OCI-LY7 (cell line): Measurements from ENCODE around the gene SMIM26. TPM values are rescaled to one million over a fixed set of nuclear protein-coding genes. Genes with fewer than 3 reads are reported as not detected.

Experiments used
- BruUV-seq: library from RNA; stranded (reverse); fragments of 400-500 nt; replicated peaks from 2 replicates; lab custom pipeline; 2021; lab: Mats Ljungman, UMichigan
- CTCF ChIA-PET: fragments of 300-600 bp; sonication (Branson Sonifier 250); formaldehyde crosslinking; loops from one replicate; lab custom pipeline; 2022; ENCODE audit warnings: antibody characterized with exemption; ENCODE audit not compliant: unreplicated experiment; lab: Charles Lee
- POLR2A ChIA-PET: fragments of 300-600 bp; sonication (Branson Sonifier 250); formaldehyde crosslinking; loops from one replicate; lab custom pipeline; 2022; ENCODE audit warnings: antibody characterized with exemption; lab: Charles Lee
- DNase-seq: peaks from one replicate; pipeline ENCODE4 v3.0.0-alpha.2; 2015; ENCODE audit warnings: low spot score
- H2AFZ ChIP-seq: fragments of 200-600 bp; sonication (generic), shearing (Covaris generic); 2 replicates; pipeline ENCODE4 v1.6.1; 2014; ENCODE audit warnings: mild to moderate bottlenecking, antibody characterized with exemption, low read length, moderate library complexity
- H3K27ac ChIP-seq: fragments of 200-600 bp; sonication (generic); 2 replicates; pipeline ENCODE4 v1.5.1; 2014; ENCODE audit warnings: mixed run types, low read depth, mild to moderate bottlenecking, moderate library complexity, low read length, inconsistent platforms; ENCODE audit not compliant: poor library complexity, severe bottlenecking
- H3K36me3 ChIP-seq: fragments of 200-600 bp; sonication (generic); 2 replicates; pipeline ENCODE4 v1.6.1; 2014; ENCODE audit warnings: mild to moderate bottlenecking, antibody characterized with exemption, low read length, moderate library complexity, mixed read lengths; ENCODE audit not compliant: insufficient read depth
- H3K4me1 ChIP-seq: fragments of 200-600 bp; sonication (generic); 2 replicates; pipeline ENCODE4 v1.5.1; 2014; ENCODE audit warnings: mild to moderate bottlenecking, low read length; ENCODE audit not compliant: insufficient read depth, poor library complexity, severe bottlenecking
- H3K4me2 ChIP-seq: fragments of 200-600 bp; sonication (generic); 2 replicates; pipeline ENCODE4 v1.6.1; 2014; ENCODE audit warnings: mild to moderate bottlenecking, low read length
- H3K4me3 ChIP-seq: fragments of 200-600 bp; sonication (generic); 2 replicates; pipeline ENCODE4 v1.5.1; 2014; ENCODE audit warnings: mild to moderate bottlenecking, low read depth, low read length; ENCODE audit not compliant: poor library complexity, severe bottlenecking
- H3K79me2 ChIP-seq: fragments of 200-600 bp; sonication (generic); 2 replicates; pipeline ENCODE4 v1.6.1; 2016; ENCODE audit warnings: low read depth, mild to moderate bottlenecking, low read length, moderate library complexity, mixed read lengths; ENCODE audit not compliant: insufficient read depth
- H3K9me2 ChIP-seq: fragments of 200-600 bp; sonication (generic); 2 replicates; pipeline ENCODE4 v1.6.1; 2016; ENCODE audit warnings: mild to moderate bottlenecking, low read length, mixed read lengths; ENCODE audit not compliant: insufficient read depth
- H3K9me3 ChIP-seq: fragments of 200-600 bp; sonication (generic); 2 replicates; pipeline ENCODE4 v1.6.1; 2014; ENCODE audit warnings: mild to moderate bottlenecking, mixed run types, low read length, mixed read lengths
- H4K20me1 ChIP-seq: fragments of 200-600 bp; sonication (generic); 2 replicates; pipeline ENCODE4 v1.6.1; 2014; ENCODE audit warnings: mild to moderate bottlenecking, antibody characterized with exemption, low read length, moderate library complexity, mixed read lengths; ENCODE audit not compliant: insufficient read depth
- EZH2phosphoT487 ChIP-seq: fragments of 200-600 bp; sonication (generic); IDR thresholded peaks from 2 replicates; pipeline ENCODE4 v1.6.1; 2018; ENCODE audit warnings: low read depth, borderline replicate concordance, mild to moderate bottlenecking, mixed run types, antibody characterized with exemption, low read length, moderate library complexity, mixed read lengths
- intact Hi-C: fragments of 100-400 bp; cut with micrococcal nuclease; formaldehyde crosslinking; loops from one replicate; pipeline ENCODE4 v1.10.0; 2022; ENCODE audit not compliant: unreplicated experiment
- small RNA-seq: library from RNA; depleted of rRNA; stranded (forward); fragments of <200 nt; gene quantifications from one replicate; pipeline ENCODE3, GENCODE V24; 2014
- total RNA-seq, 2 experiments: library from RNA; depleted of rRNA in 1 of 2; stranded (reverse); fragments of >200 nt in 1 of 2; shearing (Covaris generic) in 1 of 2; gene quantifications; 2 replicates each; pipeline ENCODE4 v1.2.3, GENCODE V29; 2014 to 2022
- TF ChIP-seq, protein P1 (sequence below): fragments of 200-600 bp; sonication (generic); conservative IDR thresholded peaks from 2 replicates; pipeline ENCODE4 v1.5.1; 2014; ENCODE audit warnings: mild to moderate bottlenecking, antibody characterized with exemption, low read length, moderate library complexity, mixed read lengths

Gene SMIM26
- total RNA-seq, 2 experiments from 2014 or later, result 71.2 to 161 TPM

DNA sequence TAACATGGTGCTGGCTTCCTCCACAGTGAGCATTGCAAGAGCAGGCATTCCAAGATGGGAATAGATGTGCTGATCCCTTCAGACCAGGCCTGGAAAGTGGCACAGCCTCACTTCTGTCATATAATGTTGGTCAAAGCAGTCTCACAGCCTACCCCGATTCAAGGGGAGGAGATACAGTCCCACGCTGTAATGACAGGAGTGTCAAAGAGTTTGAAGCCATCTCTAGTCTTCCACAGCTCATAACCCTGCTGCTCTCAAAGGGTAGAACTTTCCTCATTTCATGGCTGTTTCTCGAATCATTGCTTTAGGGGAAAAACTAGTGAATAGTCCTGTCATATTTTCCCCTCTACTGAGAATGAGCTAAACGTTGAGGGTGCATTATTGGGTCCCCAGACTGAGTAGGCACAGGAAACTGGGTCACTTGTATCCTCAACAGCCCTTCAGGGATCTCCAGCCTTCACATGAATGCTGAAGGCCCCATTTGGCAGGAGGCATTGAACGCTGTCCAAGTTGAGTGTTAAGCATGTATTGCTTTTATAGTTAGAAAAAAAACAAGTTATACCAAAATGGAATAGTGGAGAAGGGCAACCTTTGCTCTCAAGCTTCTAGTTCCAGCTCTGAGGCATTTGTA, 47.9 kb downstream of the SMIM26 start:
- Histone ChIP-seq H3K4me2 (no peak overlapping the region), H3K27ac (no peak overlapping the region), H3K9me2 (no peaks in the 10 kb centered on the region), H3K9me3 (no peaks in the 10 kb centered on the region), H3K79me2 (no peaks in the 10 kb centered on the region), H3K36me3 (no peaks in the 10 kb centered on the region), H3K4me3 (no peak overlapping the region), H2AFZ (no peak overlapping the region), H4K20me1 (no peaks in the 10 kb centered on the region), H3K4me1 (no peaks in the 10 kb centered on the region)
- DNase-seq, result no peak
- ChIA-PET POLR2A (interaction anchor here (0.5 kb wide), 1 partner anchor 511 kb away, joined by 3 read pairs; no protein-coding TSS in a partner anchor), CTCF (no interaction called here)
- BruUV-seq, result no TSS peak
- TF ChIP-seq, protein P1, sequence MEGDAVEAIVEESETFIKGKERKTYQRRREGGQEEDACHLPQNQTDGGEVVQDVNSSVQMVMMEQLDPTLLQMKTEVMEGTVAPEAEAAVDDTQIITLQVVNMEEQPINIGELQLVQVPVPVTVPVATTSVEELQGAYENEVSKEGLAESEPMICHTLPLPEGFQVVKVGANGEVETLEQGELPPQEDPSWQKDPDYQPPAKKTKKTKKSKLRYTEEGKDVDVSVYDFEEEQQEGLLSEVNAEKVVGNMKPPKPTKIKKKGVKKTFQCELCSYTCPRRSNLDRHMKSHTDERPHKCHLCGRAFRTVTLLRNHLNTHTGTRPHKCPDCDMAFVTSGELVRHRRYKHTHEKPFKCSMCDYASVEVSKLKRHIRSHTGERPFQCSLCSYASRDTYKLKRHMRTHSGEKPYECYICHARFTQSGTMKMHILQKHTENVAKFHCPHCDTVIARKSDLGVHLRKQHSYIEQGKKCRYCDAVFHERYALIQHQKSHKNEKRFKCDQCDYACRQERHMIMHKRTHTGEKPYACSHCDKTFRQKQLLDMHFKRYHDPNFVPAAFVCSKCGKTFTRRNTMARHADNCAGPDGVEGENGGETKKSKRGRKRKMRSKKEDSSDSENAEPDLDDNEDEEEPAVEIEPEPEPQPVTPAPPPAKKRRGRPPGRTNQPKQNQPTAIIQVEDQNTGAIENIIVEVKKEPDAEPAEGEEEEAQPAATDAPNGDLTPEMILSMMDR, result no peak
- TF ChIP-seq EZH2phosphoT487, result no peak
- intact Hi-C loops, result no loop called here

Small RNAs within 50 kb of the gene (small RNA-seq; reads per million reads assigned to genes)
- gene RN7SL638P (not detected), gene RNU6ATAC34P (not detected)

Other genes starting within 250 kb of the SMIM26 start
- 7.9 and 9.1 TPM in 2 replicates for gene DZANK1, start 100.4 kb upstream of the SMIM26 start, total RNA-seq (2014; rRNA removed; shearing (Covaris generic))
- gene DZANK1, start 100.4 kb upstream of the SMIM26 start, total RNA-seq (2022), result 18.0 and 18.6 TPM in 2 replicates
- 12.0 and 14.9 TPM in 2 replicates for gene POLR3F, start 100.0 kb upstream of the SMIM26 start, total RNA-seq (2014; rRNA removed; shearing (Covaris generic))
- gene POLR3F, start 100.0 kb upstream of the SMIM26 start, total RNA-seq (2022), result 10.9 and 12.3 TPM in 2 replicates
- gene RBBP9, start 70.2 kb upstream of the SMIM26 start, total RNA-seq (2014; rRNA removed; shearing (Covaris generic)), result 8.1 and 8.7 TPM in 2 replicates
- gene RBBP9, start 70.2 kb upstream of the SMIM26 start, total RNA-seq (2022), result 11.7 and 13.6 TPM in 2 replicates
- gene SEC23B, start 59.5 kb upstream of the SMIM26 start, total RNA-seq (2014; rRNA removed; shearing (Covaris generic)), result 40.3 and 42.6 TPM in 2 replicates
- gene SEC23B, start 59.5 kb upstream of the SMIM26 start, total RNA-seq (2022), result 51.6 and 52.6 TPM in 2 replicates
- gene DTD1, start 20.6 kb downstream of the SMIM26 start, total RNA-seq (2014; rRNA removed; shearing (Covaris generic)), result 27.6 and 35.3 TPM in 2 replicates
- 43.0 and 47.8 TPM in 2 replicates for gene DTD1, start 20.6 kb downstream of the SMIM26 start, total RNA-seq (2022)
- not detected in 2 replicates for gene SCP2D1, start 246.4 kb downstream of the SMIM26 start, total RNA-seq (2014; rRNA removed; shearing (Covaris generic))
- not detected in 2 replicates for gene SCP2D1, start 246.4 kb downstream of the SMIM26 start, total RNA-seq (2022)